HG02610 (cell line): ENCODE data around the gene PRKRIP1.
"Not testable (repeated sequence)": the region's sequence is repeated elsewhere in the genome, so short reads cannot be mapped to it uniquely, and the experiment has no call there.

Source experiments
- ATAC-seq: cut with Tn5 transposase; IDR thresholded peaks from one replicate; pipeline ENCODE4 v1.9.1; 2021; ENCODE audit warnings: mild to moderate bottlenecking, moderate library complexity; ENCODE audit not compliant: unreplicated experiment

Gene PRKRIP1

DNA sequence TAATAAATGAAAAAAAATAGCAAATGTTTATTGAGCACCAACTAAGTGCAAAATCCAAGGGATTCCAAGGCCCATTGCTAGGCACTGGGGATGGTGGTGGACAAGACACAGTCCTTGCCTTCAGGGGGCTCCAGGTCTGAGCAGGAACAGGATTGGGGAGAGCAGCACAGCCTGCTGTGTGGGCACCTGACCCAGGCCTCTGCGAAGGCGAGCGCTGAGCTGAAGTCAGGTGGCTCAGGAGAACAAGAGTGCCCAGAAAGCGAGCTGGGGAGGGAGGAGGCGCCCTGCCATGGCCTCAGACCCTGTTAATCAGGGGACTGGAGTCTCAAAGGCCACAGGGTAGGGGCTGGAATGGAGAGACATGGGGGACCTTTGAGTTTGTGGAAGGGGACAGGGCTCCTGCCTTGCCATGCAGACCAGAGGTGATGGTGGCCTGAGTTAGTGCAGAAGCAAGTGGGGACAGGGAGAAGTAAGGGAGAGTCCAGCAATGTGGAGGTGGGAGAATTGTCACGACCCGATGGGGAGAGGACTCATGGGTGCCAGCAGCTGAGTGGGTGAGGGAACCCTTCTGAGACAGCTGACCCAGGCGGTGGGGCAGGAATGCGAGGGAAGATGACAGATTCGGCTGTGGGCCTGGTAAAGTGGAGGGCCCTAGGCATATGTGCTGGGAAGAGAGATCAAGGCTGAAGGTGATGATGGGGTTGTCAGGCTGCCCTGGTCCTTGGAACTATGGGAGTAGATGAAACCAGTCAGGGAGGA, 33.2 kb downstream of the PRKRIP1 start:
- ATAC-seq = no peak

GRCh38 chr7:102431617-102432298, 35.6 kb downstream of the PRKRIP1 start:
- peak; percentile 32 for ATAC-seq

GRCh38 chr7:102432442-102433218, 36.5 kb downstream of the PRKRIP1 start:
- ATAC-seq = peak; percentile 27

- ATAC-seq = peak; percentile 69
These were observed 37.3 kb downstream of the PRKRIP1 start, which contains the start of gene ORAI2 for GRCh38 chr7:102433219-102434038. TSS of gene ORAI2 (plus strand) at chr7:102433575. CDS start at chr7:102438957, 5,382 bp downstream.

DNA sequence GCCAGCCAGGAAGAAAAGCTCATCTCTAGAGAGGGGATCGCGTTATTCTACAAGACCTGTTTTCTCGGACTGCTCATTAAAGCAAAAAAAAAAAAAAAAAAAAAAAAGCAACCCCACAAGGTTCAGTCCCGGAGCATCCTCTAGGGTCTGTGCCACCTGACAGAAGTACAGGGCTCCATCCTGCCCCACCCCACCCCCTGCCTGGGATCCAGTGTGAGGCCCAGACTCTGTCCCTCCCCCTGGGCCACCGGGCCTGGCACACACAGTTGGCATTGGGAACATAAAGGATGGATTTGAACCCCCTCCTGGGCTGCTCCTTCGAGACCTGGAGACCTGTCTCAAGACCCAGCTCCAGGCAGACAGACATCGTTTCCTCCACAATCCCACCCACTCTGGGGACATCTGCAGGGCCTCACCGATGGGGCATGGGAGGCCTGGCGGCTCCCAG, 37.9 kb downstream of the PRKRIP1 start:
- ATAC-seq = no peak

DNA sequence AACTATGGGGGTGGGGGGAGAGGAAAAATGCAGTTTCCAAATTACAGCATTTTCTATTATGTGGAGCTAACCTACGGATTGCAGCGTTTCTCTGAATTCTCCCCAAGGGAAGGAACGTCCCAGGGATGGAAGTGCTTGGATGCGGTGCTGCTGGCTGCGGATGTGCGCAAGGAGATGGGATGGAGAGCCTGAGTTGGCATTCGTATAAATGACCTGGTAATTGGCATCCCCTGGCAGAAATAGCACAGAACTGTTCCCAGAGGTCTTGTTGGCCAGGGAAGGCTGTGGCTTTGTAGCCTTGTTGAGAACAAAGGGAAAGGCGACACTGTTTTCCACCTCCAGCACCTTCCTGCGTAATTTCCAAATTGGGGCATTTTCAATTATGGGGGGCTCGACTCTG, 40.0 kb downstream of the PRKRIP1 start:
- no peak for ATAC-seq

DNA sequence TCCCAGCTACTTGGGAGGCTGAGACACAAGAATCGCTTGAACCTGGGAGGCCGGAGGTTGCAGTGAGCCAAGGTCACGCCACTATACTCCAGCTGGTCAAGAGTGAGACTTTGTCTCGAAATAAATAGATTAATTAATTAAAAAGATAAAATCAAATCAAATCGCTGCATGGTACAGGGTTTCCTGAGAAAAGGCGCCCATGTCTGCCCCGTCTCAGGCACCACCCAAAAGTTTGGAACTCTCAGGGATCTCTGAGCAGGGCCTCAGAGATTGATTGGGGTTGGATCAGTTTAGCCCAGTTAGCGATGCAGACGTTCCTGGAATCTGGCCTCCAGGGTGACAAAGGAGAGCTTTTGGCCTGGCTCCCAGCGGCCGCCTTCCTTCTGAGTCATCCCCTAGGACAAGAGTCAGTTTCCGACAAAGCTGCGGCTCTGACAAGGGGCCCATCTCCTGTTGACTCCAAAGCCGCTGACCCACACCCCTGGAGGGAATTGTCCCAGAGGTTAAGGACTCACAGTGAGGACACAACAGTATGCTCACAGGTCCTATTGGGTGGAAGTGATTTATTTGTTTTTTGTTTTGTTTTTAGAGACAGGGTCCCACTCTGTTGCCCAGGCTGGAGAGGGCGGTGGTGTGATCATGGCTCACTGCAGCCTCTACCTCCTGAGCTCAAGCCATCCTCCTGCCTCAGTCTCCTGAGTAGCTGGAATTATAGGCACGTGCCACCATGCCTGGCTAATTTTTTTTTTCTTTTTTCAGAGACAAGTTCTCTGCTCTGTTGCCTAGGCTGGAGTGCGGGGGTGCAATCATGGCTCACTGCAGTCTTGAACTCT, 44.0 kb downstream of the PRKRIP1 start:
- no peak for ATAC-seq

- ATAC-seq = peak; percentile 29
These were observed 49.0 kb downstream of the PRKRIP1 start for GRCh38 chr7:102444961-102445673.

DNA sequence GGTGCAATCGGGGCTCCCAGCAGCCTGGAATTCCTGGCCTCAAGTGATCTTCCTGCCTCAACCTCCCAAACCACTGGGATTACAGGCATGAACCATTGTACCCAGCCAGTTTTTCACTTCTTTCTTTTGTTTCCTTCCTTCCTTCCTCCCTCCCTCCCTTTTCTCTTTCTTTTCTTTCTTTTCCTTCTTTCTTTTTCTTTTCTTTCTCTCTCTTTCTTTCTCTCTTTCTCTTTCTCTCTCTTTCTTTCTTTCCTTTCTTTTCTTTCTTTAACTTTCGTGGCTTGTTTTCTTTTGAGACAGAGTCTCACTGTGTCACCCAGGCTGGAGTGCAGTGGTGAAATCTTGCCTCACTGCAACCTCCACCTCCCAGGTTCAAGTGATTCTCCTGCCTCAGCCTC, 49.5 kb downstream of the PRKRIP1 start:
- ATAC-seq = no peak

GRCh38 chr7:102446387-102447156, 50.4 kb downstream of the PRKRIP1 start:
- ATAC-seq = no peak

DNA sequence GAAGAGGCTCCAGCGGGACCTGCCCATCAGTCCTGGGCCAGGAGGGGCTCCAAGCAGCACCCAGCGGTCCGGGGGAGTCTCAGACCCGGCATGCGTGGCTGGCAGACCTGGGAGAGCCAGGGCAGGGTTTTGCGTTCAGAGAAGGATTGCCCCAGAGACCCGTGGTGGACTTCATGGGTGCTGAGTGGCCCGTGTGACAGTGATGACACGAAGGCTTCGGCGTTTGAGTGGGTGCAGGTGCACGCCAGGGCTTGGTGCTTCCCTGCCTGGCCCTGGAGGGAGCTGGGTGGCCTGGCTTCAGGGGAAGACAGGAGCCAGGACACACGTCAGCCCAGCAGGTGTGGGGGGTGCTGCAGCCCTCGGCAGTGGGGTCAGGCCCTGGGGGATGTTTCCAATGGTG, 51.1 kb downstream of the PRKRIP1 start:
- ATAC-seq = no peak

DNA sequence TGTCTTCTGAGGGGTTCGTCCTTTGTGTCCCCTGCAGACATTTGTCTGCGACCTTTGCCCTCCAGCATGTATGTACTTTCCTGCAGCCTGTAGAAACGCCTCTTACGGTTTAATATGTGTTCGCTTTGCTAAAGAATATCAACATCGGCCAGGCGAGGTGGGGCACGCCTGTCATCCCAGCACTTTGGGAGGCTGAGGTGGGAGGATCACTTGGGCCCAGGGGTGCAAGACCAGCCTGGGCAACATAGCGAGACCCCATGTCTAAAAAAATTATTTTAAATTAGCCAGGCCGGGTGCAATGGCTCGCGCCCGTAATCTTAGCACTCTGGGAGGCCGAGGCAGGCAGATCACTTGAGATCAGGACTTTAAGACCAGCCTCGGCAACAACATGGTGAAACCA, 53.0 kb downstream of the PRKRIP1 start:
- no peak for ATAC-seq

- ATAC-seq = no peak
These were observed 54.1 kb downstream of the PRKRIP1 start for GRCh38 chr7:102450242-102450641.

DNA sequence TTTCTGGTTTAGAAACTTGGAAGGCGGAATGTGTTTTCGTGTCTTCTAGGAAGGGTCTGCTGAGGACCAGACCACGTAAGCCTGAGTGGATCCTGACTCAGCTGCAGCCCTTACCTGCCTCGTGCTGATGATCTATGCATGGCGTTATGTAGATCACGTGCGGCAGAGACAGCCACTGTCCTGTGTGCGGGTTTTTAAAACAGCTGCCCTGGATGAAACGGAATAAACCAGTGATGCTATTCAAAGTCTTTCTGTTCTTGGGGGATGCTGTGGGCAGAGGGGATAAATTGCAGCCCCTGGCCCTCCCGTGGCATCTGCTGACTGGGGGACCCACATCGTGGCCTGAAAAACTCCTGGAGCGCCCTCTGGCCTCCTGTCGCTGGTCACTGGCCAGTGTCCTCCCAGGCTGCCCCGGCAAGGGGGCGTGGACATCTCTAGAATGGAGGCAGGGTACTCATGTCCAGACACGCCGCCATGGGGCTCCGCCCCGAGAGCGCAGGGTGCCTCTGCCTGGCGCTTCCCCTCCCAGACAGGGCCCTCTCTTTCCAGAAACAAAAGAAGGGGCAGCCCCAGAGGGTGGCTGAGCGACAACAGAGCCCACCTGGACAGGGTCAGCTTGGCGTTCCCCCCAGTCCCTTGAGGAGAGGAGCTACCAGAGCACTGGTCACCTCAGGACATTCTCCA, 55.4 kb downstream of the PRKRIP1 start:
- no peak for ATAC-seq

DNA sequence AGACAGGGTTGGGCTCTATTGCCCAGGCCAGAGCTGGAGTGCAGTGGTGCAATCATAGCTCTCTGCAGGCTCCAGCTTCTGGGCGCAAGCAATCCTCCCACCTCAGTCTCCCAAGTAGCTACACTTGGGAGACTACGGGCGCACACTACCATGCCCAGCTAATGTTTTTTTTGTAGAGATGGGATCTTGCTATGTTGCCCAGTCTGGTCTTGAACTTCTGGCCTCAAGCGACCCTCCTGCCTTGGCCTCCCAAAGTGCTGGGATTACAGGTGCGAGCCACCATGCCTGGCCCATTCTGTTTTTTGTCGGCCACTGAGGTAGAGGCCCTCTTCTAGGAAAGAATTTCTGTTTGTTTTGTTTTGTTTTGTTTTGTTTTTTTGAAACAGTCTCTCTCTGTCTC, 56.3 kb downstream of the PRKRIP1 start:
- ATAC-seq = no peak

DNA sequence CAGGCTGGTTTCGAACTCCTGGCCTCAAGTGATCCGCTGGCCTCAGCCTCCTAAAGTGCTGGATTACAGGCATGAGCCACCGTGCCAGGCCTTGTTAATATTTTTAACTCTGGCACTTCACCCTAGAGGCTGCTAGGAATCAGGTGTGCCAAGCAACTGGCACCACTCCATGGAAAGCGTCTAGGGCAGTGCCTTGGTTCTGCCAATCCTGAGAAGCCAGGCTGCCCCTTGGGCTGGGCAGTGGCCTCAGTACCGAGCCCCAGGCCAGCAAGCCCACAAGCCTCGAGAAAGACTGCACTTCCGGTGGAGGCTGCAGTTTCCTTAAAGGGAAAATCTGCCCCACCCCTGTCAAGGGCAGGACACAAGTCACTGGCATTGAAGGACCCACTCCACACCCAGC, 57.2 kb downstream of the PRKRIP1 start:
- no peak for ATAC-seq

- no peak for ATAC-seq
These were observed 58.3 kb downstream of the PRKRIP1 start for GRCh38 chr7:102454468-102454867.

- ATAC-seq = not testable (repeated sequence)
These were observed 58.8 kb downstream of the PRKRIP1 start for GRCh38 chr7:102454932-102455331.
